Activated T-helper 2 cell treated with anti-CD3 and anti-CD28 coated beads, Interferon-gamma antibody, Interleukin-2, Interleukin-4, amounts not matched to agents 10 μg/mL and 5 μg/mL and 100 μg/mL, durations not matched to agents 14 hours and 24 hours and 36 hours (primary cell): ENCODE results near the gene TWF1. TPM values are rescaled to one million over a fixed set of nuclear protein-coding genes. Genes with fewer than 3 reads are reported as not detected.

Source experiments
- DNase-seq: peaks from one replicate; pipeline ENCODE4 v3.0.0; 2021; ENCODE audit warnings: low spot score
- H3K27ac Mint-ChIP-seq: one replicate; pipeline ENCODE4 v1.8.0; 2021; ENCODE audit warnings: mixed read lengths
- H3K27me3 Mint-ChIP-seq: one replicate; pipeline ENCODE4 v1.8.0; 2021; ENCODE audit warnings: low read depth, mixed read lengths
- H3K36me3 Mint-ChIP-seq: one replicate; pipeline ENCODE4 v1.8.0; 2021; ENCODE audit warnings: low read depth, mixed read lengths
- H3K4me1 Mint-ChIP-seq: one replicate; pipeline ENCODE4 v1.8.0; 2021; ENCODE audit warnings: low read depth, mixed read lengths
- H3K4me3 Mint-ChIP-seq: one replicate; pipeline ENCODE4 v1.8.0; 2021; ENCODE audit warnings: low read depth, mild to moderate bottlenecking, moderate library complexity, mixed read lengths
- H3K9me3 Mint-ChIP-seq: one replicate; pipeline ENCODE4 v1.8.0; 2021; ENCODE audit warnings: mixed read lengths
- intact Hi-C: fragments of 100-400 bp; cut with micrococcal nuclease; formaldehyde crosslinking; loops from one replicate; pipeline ENCODE4 v1.15.1; 2023
- total RNA-seq: library from RNA; stranded (reverse); gene quantifications from 2 replicates; pipeline ENCODE4 v1.2.3, GENCODE V29; 2022

The TWF1 gene
- total RNA-seq, 1 donor from 2014 or later: 22.3 TPM

- H3K36me3 Mint-ChIP-seq: no peaks in the 10 kb centered on the region
- H3K4me3 Mint-ChIP-seq: no peak overlapping the region
- intact Hi-C loops: no loop called here
- DNase-seq: no peak
- H3K9me3 Mint-ChIP-seq: no peaks in the 10 kb centered on the region
- H3K27me3 Mint-ChIP-seq: peaks cover 44% of the 10 kb centered on the region
- no peak overlapping the region for H3K27ac Mint-ChIP-seq
- H3K4me1 Mint-ChIP-seq: peaks cover 19% of the 10 kb centered on the region
These were observed 26.5 kb upstream of the TWF1 start for GRCh38 chr12:43832463-43833168.

DNA sequence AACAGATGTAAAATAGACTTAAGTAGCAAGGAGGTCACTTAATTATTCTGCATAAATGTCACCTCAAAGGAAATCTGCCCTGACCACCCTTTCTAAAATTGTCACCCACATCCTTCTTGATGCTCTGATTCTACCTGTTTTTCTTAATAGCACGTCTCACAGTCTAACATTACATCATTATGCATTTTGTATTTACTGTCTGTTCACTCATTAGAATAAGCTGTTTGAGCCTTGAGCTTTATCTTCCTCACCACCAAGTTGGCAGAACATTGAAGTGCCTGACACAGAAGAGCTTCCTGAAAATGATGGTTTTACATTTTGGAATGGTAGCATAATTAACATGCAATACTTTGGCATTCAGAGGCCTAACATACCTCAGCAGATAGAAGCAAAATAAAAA lies 21.0 kb upstream of the TWF1 start:
- no peak for DNase-seq
- no peak overlapping the region for H3K4me3 Mint-ChIP-seq
- intact Hi-C loops: no loop called here

DNA sequence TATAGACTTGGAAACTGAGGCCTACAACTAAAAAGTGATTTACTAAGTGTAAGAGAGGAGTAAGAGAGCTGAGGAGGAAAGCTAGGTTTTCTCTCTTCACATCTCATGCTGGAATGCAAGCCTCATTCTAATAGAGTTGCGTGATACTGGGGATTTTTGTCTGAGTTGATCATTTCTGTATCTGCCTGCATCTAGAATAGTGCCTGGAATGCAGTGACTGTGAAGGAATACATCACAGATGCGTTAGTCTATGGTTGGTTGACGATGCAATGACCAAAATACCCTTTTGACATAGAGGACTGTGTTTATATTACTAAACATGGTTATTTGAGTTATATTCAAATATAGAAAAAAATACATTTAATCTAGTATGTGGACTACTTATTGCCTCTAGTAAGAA lies 20.6 kb upstream of the TWF1 start:
- Mint-ChIP-seq H3K4me3 (no peak overlapping the region), H3K27ac (no peak overlapping the region), H3K36me3 (no peaks in the 10 kb centered on the region)

More for the DNA sequence above, 21.0 kb upstream of the TWF1 start:
- Mint-ChIP-seq H3K9me3 (no peaks in the 10 kb centered on the region), H3K36me3 (no peaks in the 10 kb centered on the region), H3K27me3 (peaks cover 38% of the 10 kb centered on the region), H3K4me1 (peaks cover 1% of the 10 kb centered on the region), H3K27ac (no peak overlapping the region)

GRCh38 chr12:43824207-43824775 lies 18.2 kb upstream of the TWF1 start:
- Mint-ChIP-seq H3K9me3 (no peaks in the 10 kb centered on the region), H3K36me3 (no peaks in the 10 kb centered on the region), H3K27me3 (peaks cover 29% of the 10 kb centered on the region), H3K27ac (no peak overlapping the region), H3K4me1 (no peaks in the 10 kb centered on the region), H3K4me3 (no peak overlapping the region)
- intact Hi-C loops: no loop called here
- DNase-seq: no peak

More for the DNA sequence above, 20.6 kb upstream of the TWF1 start:
- no peak for DNase-seq
- peaks cover 37% of the 10 kb centered on the region for H3K27me3 Mint-ChIP-seq
- intact Hi-C loops: no loop called here
- no peaks in the 10 kb centered on the region for H3K4me1 Mint-ChIP-seq
- H3K9me3 Mint-ChIP-seq: no peaks in the 10 kb centered on the region

GRCh38 chr12:43816168-43816567 lies 10.1 kb upstream of the TWF1 start:
- no peak overlapping the region for H3K4me3 Mint-ChIP-seq
- intact Hi-C loops: no loop called here
- DNase-seq: no peak
- H3K9me3 Mint-ChIP-seq: no peaks in the 10 kb centered on the region
- peaks cover 5% of the 10 kb centered on the region for H3K27me3 Mint-ChIP-seq
- H3K36me3 Mint-ChIP-seq: no peaks in the 10 kb centered on the region
- H3K4me1 Mint-ChIP-seq: no peaks in the 10 kb centered on the region
- no peak overlapping the region for H3K27ac Mint-ChIP-seq

DNA sequence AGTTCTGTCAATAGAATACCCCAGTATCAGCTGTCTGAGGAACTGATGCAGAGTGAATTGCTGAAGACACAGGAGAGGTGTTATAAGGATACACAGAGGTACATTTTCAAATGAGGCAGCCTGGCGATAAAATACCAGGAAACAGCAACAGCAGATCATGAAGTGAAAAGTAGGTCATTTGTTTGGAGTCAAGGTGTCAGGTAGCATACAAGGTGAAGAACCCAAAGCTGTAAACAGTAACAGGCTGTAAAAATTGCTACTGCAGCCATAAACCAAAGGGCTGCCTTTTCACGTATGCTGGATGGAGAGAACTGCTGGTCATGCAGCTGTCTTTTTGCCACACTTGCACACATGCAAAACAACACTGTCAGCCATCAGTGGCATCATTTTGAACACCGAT lies 9.3 kb upstream of the TWF1 start:
- Mint-ChIP-seq H3K36me3 (no peaks in the 10 kb centered on the region), H3K27ac (no peak overlapping the region), H3K4me3 (no peak overlapping the region), H3K9me3 (no peaks in the 10 kb centered on the region), H3K27me3 (peaks cover 7% of the 10 kb centered on the region), H3K4me1 (no peaks in the 10 kb centered on the region)
- no peak for DNase-seq
- intact Hi-C loops: no loop called here

DNA sequence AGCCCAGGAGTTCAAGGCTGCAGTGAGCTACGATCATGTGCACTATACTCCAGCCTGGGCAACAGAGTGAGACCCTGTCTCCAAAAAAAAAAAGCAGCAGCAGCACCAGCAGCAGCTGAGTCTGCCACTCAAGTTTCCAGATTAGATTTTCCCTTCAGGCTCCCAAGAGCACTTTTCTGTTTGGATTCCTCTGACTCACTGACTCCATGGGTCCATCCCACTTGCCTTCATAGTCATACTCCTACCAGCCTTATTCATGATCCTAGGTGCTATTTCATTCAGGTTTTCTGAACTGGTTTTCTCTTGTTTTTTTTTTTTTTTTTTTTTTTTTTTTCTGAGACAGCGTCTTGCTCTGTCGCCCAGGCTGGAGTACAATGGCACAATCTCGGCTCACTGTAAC lies 6.8 kb upstream of the TWF1 start:
- no peak overlapping the region for H3K4me3 Mint-ChIP-seq
- H3K36me3 Mint-ChIP-seq: no peaks in the 10 kb centered on the region
- peaks cover 2% of the 10 kb centered on the region for H3K4me1 Mint-ChIP-seq
- intact Hi-C loops: no loop called here
- no peak overlapping the region for H3K27ac Mint-ChIP-seq
- no peaks in the 10 kb centered on the region for H3K9me3 Mint-ChIP-seq
- DNase-seq: no peak
- peaks cover 10% of the 10 kb centered on the region for H3K27me3 Mint-ChIP-seq

DNA sequence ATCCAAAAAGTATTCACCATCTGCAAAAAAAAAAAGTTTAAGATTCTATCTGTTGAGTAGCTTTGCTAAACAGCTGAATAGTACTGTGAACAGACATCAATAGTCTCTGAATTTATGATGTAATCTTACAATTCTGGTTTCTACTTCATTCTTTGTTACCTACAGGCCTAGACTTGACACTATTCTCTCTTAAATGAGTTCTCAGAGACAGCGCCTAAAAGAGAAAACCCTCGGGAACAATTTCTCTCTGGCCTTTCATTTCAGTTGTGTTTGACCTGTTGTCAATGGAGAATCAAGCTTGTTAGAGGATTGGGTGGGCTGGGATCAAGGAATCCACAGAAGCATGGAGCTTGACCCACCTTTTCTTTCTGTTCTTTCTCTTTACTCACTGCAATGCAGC lies 5.9 kb upstream of the TWF1 start:
- Mint-ChIP-seq H3K27ac (no peak overlapping the region), H3K4me1 (peaks cover 5% of the 10 kb centered on the region), H3K27me3 (peaks cover 10% of the 10 kb centered on the region), H3K36me3 (no peaks in the 10 kb centered on the region), H3K4me3 (no peak overlapping the region), H3K9me3 (no peaks in the 10 kb centered on the region)
- intact Hi-C loops: no loop called here
- DNase-seq: no peak

GRCh38 chr12:43807386-43807785 lies 1.3 kb upstream of the TWF1 start:
- Mint-ChIP-seq H3K4me3 (peak overlapping the region; percentile 100), H3K27me3 (peaks cover 10% of the 10 kb centered on the region), H3K4me1 (peaks cover 23% of the 10 kb centered on the region), H3K9me3 (no peaks in the 10 kb centered on the region), H3K36me3 (peaks cover 10% of the 10 kb centered on the region), H3K27ac (no peak overlapping the region)
- no peak for DNase-seq
- intact Hi-C loops: no loop called here

- Mint-ChIP-seq H3K9me3 (no peaks in the 10 kb centered on the region), H3K27ac (peak overlapping the region; percentile 100), H3K36me3 (peaks cover 15% of the 10 kb centered on the region), H3K27me3 (peaks cover 10% of the 10 kb centered on the region), H3K4me3 (peak overlapping the region; percentile 100), H3K4me1 (peaks cover 25% of the 10 kb centered on the region)
- DNase-seq: no peak
- intact Hi-C loops: loop anchor here (1.0 kb wide), 2 partner anchors 30 to 48 kb away; partner anchors contain the start of genes IRAK4, PUS7L and TMEM117
These were observed 588 bp upstream of the TWF1 start for GRCh38 chr12:43806737-43807072.

DNA sequence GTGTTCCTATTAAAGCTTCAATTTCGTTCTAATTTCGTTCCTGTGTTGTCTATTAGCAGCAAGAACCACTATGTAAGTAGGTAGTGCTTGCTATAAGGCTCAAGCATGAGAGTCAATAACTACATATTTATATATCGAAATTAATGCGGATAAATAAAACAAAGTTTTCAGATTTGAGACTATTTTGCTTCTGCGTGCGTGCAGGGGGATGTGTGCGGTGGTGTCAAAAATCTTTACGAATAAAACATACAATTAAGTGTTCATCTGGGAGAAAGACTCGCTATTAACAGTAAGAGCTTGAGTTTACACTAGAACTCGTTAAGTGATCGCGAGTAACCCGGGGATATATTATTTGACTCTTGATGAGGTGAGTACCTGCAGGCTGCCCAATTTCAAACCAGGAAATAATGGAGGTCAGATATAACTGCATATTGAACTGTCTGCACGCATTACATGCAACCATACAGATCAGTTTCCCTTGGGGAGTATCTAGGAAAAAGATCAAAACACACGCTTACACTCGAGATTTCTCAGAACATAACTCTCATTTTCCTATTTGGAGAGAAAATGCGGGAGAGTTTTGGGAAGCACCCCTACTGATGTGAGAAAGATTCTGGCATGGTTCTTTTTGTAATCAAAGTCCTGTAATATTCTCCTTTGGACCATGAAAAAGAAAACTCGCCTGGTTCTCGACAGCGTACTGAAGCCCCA lies 813 bp downstream of the TWF1 start:
- Mint-ChIP-seq H3K4me1 (peaks cover 25% of the 10 kb centered on the region), H3K27me3 (peaks cover 4% of the 10 kb centered on the region), H3K4me3 (peak overlapping the region; percentile 100), H3K36me3 (peaks cover 24% of the 10 kb centered on the region), H3K9me3 (no peaks in the 10 kb centered on the region), H3K27ac (peak overlapping the region; percentile 82)
- no peak for DNase-seq
- intact Hi-C loops: loop anchor here (1.0 kb wide), 1 partner anchor 77 kb away; no protein-coding TSS in a partner anchor

DNA sequence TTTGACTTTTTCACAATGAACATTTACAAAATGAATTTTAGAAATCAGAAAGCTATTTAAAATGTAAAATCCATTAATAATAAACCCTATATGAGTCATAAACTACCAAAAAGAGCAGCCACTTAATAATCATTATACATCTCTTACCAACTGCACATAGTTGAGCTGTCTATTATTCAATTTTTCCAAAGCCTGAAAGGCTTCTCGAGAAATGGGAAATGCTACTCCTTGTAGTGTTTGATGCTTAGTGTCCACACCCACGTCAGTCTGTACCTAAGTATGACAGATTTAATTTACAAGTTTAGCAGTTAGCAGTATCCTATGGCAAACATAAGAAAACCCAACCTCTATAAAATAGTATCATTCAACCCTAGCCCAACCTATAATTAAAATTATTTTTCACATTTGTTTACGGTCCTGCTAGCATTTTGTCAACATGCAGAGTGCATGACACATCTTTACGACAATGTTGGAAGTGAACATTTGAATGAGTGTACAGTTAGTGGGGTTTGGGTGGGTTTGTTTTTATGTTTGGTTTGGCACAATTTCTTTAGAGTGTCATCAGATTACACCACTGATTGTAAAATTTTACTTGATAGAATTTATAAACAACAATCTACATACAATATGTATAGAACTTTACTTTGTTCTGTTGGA lies 8.4 kb downstream of the TWF1 start:
- Mint-ChIP-seq H3K4me3 (no peak overlapping the region), H3K9me3 (no peaks in the 10 kb centered on the region), H3K36me3 (peaks cover 48% of the 10 kb centered on the region), H3K27ac (no peak overlapping the region), H3K4me1 (peaks cover 2% of the 10 kb centered on the region), H3K27me3 (no peaks in the 10 kb centered on the region)
- intact Hi-C loops: no loop called here
- no peak for DNase-seq
